Measurements from ENCODE around the gene GRM7. TPM values are rescaled to one million over a fixed set of nuclear protein-coding genes. Genes with fewer than 3 reads are reported as not detected.

Gene GRM7
- total RNA-seq, 1 donor from 2014 or later, result 0.06 TPM

- no peak for DNase-seq (ENCODE audit: extremely low read depth, low read depth, low spot score)
Observed at GRCh38 chr3:7754653-7755441, 893.9 kb downstream of the GRM7 start.

DNA sequence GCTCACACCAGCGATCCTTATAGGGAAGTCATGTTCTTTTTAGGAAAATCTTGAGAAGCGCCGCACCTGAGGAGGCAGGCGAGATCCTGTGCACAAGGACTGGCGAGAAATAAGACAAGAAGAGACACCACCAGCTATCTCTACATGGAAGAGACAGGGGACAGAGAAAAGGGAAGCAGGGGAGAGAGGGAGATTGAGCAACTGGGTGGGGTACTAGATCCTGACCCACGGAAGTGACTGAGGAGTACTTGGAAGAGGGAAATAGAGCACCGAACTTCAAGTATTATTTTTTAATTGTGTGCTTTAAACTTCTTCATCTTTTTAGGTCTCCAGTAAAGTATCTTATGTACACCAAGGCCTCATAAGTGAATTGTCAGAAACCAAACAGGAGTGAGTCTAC lies 898.7 kb downstream of the GRM7 start:
- DNase-seq (ENCODE audit: extremely low read depth, low read depth, low spot score), result no peak

GRCh38 chr3:7760718-7761117 lies 899.8 kb downstream of the GRM7 start:
- DNase-seq (ENCODE audit: extremely low read depth, low read depth, low spot score), result no peak

DNA sequence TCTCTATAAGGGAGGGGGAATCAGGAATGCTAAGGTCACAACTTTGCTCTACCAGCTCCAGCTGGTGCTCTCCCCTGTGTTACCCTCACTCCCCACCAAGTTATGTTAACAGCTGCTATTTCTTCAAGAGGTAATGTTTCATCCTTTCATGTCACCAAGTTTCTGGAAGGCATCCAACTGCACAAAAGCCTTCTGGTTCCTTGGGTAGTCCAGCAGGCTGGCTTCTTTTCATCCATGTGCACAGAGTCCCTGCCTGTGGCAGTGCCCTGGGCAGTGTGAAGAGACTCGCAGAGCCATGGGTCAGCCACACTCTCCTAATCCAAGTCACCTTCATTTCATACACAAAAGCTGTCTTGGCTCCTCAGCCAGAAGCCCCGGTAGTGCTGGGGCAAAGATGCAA lies 903.2 kb downstream of the GRM7 start:
- no peak for DNase-seq (ENCODE audit: extremely low read depth, low read depth, low spot score)

DNA sequence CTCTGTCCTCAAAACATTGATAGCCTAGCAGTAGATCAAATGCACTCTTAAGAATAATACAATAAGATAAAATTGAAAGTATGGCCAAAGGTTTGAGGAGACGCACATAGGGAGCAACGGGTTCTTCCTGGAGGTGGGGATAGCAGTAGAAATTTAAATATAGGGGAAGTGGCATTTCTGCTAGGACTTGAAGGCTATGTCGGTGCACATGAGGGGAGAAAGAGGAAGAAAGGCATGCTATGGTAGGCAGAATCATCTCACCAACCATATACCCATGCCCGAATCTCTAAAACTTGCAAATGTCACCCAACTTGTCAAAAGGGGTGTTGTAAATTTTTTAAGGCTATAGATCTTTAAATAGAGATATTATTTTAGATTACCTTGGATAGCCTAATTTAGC lies 905.6 kb downstream of the GRM7 start:
- DNase-seq (ENCODE audit: extremely low read depth, low read depth, low spot score), result no peak

GRCh38 chr3:7779331-7779730 lies 918.4 kb downstream of the GRM7 start:
- DNase-seq (ENCODE audit: extremely low read depth, low read depth, low spot score), result peak; percentile 31

GRCh38 chr3:7781395-7781794 lies 920.5 kb downstream of the GRM7 start:
- DNase-seq (ENCODE audit: extremely low read depth, low read depth, low spot score), result no peak

GRCh38 chr3:7787871-7788828 lies 927.2 kb downstream of the GRM7 start:
- DNase-seq (ENCODE audit: extremely low read depth, low read depth, low spot score), result no peak

GRCh38 chr3:7788881-7789280 lies 928.0 kb downstream of the GRM7 start:
- DNase-seq (ENCODE audit: extremely low read depth, low read depth, low spot score), result no peak

- DNase-seq (ENCODE audit: extremely low read depth, low read depth, low spot score), result no peak
Observed at GRCh38 chr3:7789324-7789723, 928.4 kb downstream of the GRM7 start.

GRCh38 chr3:7790141-7790540 lies 929.2 kb downstream of the GRM7 start:
- DNase-seq (ENCODE audit: extremely low read depth, low read depth, low spot score), result no peak

Measured in glomerular endothelial cell (primary cell).